GM12878 (cell line): ENCODE measurements around the gene TMEM255B. TPM values are rescaled to one million over a fixed set of nuclear protein-coding genes. Genes with fewer than 3 reads are reported as not detected.

Source experiments
- ATAC-seq: fragments of 200-7000 bp; cut with Tn5 transposase; 3 replicates; pipeline ENCODE4 v1.9.1; 2020; ENCODE audit warnings: mild to moderate bottlenecking, moderate library complexity
- BruUV-seq: library from RNA; stranded (reverse); fragments of 400-500 nt; replicated peaks from 2 replicates; lab custom pipeline; 2021; lab: Mats Ljungman, UMichigan
- CTCF ChIA-PET: fragments of 300-600 bp; sonication (Branson Sonifier 250); formaldehyde crosslinking; extraction: SDS; loops from one replicate; lab custom pipeline; 2021; ENCODE audit warnings: inconsistent platforms; lab: Yijun Ruan, JAX
- POLR2A ChIA-PET: fragments of 350-600 bp; formaldehyde crosslinking; extraction: SDS; loops from one replicate; lab custom pipeline; 2021; ENCODE audit warnings: inconsistent platforms; lab: Charles Lee
- RAD21 ChIA-PET: fragments of 300-600 bp; sonication (Branson Sonifier 250); formaldehyde crosslinking; loops from one replicate; lab custom pipeline; 2023; ENCODE audit warnings: antibody characterized with exemption; ENCODE audit not compliant: unreplicated experiment; lab: Charles Lee
- SMC1A ChIA-PET: fragments of 300-600 bp; sonication (Branson Sonifier 250); formaldehyde crosslinking; loops from one replicate; lab custom pipeline; 2023; ENCODE audit not compliant: unreplicated experiment, uncharacterized antibody; lab: Charles Lee
- DNase-seq: peaks from one replicate; pipeline ENCODE4 v3.0.0-alpha.2; 2011; ENCODE audit warnings: low read depth, low spot score
- FAIRE-seq: peaks from 3 replicates; lab custom pipeline; 2011; peaks lifted over from hg19 to GRCh38; lab: Jason Lieb, UNC
- H2AFZ ChIP-seq: 2 replicates; pipeline ENCODE4 v1.6.0; 2011; ENCODE audit warnings: low read depth, low read length, control low read depth; ENCODE audit not compliant: control insufficient read depth
- H3K27ac ChIP-seq: 2 replicates; pipeline ENCODE4 v1.5.1; 2011; ENCODE audit warnings: control low read depth; ENCODE audit not compliant: control insufficient read depth, insufficient read depth
- H3K27me3 ChIP-seq, 2 experiments: replicated peaks in 1 of 2; 2 replicates each; pipeline versions ENCODE4 v1.6.0 to v1.6.1; 2011; ENCODE audit warnings: low read length in 1 of 2; ENCODE audit not compliant: control insufficient read depth in 2 of 2, insufficient read depth in 2 of 2
- H3K36me3 ChIP-seq, 2 experiments: 2 replicates each; pipeline ENCODE4 v1.5.1; 2011; ENCODE audit warnings: low read length in 1 of 2; ENCODE audit not compliant: control insufficient read depth in 2 of 2, insufficient read depth in 2 of 2
- H3K4me1 ChIP-seq: 2 replicates; pipeline ENCODE4 v1.6.1; 2011; ENCODE audit warnings: mild to moderate bottlenecking, low read length, moderate library complexity, mixed read lengths; ENCODE audit not compliant: control insufficient read depth, insufficient read depth
- H3K4me2 ChIP-seq: 2 replicates; pipeline ENCODE4 v1.6.0; 2011; ENCODE audit warnings: control low read depth; ENCODE audit not compliant: control insufficient read depth, insufficient read depth
- H3K4me3 ChIP-seq: fragments of 200-600 bp; sonication (generic); 2 replicates; pipeline ENCODE4 v1.5.1; 2016
- H3K79me2 ChIP-seq: 2 replicates; pipeline ENCODE4 v1.6.0; 2011; ENCODE audit warnings: low read length; ENCODE audit not compliant: control insufficient read depth, insufficient read depth
- H3K9ac ChIP-seq: 2 replicates; pipeline ENCODE4 v1.8.0; 2011; ENCODE audit warnings: low read length, control low read depth, mixed read lengths; ENCODE audit not compliant: control insufficient read depth, insufficient read depth
- H3K9me3 ChIP-seq: replicated peaks from 3 replicates; pipeline ENCODE4 v1.5.1; 2011; ENCODE audit warnings: mild to moderate bottlenecking, low read length; ENCODE audit not compliant: control insufficient read depth, insufficient read depth
- H4K20me1 ChIP-seq: 2 replicates; pipeline ENCODE4 v1.6.0; 2011; ENCODE audit not compliant: control insufficient read depth, insufficient read depth
- DPF2 ChIP-seq: fragments of 450-650 bp; IDR thresholded peaks from 2 replicates; pipeline ENCODE4 v1.6.1; 2017; ENCODE audit warnings: mild to moderate bottlenecking
- MEF2A ChIP-seq: IDR thresholded peaks from 2 replicates; pipeline ENCODE4 v1.6.1; 2011; ENCODE audit warnings: low read depth, mild to moderate bottlenecking, low read length, moderate library complexity; ENCODE audit not compliant: insufficient read depth
- NBN ChIP-seq: fragments of 450-650 bp; IDR thresholded peaks from 2 replicates; pipeline ENCODE4 v1.6.1; 2016
- NR2C2 ChIP-seq: IDR thresholded peaks from 2 replicates; pipeline ENCODE4 v1.6.1; 2011; ENCODE audit warnings: borderline replicate concordance, low read depth; ENCODE audit not compliant: control insufficient read depth, insufficient read length
- PML ChIP-seq: IDR thresholded peaks from 2 replicates; pipeline ENCODE4 v1.6.1; 2012; ENCODE audit warnings: low read length, inconsistent platforms
- RAD21 ChIP-seq: IDR thresholded peaks from 2 replicates; pipeline ENCODE4 v1.6.1; 2011; ENCODE audit warnings: mild to moderate bottlenecking, low read depth, low read length, moderate library complexity; ENCODE audit not compliant: insufficient read depth
- RBBP5 ChIP-seq: fragments of 200-600 bp; sonication (generic); conservative IDR thresholded peaks from 2 replicates; pipeline ENCODE4 v1.6.1; 2016
- SIX5 ChIP-seq: IDR thresholded peaks from 2 replicates; pipeline ENCODE4 v1.6.1; 2011; ENCODE audit warnings: mild to moderate bottlenecking, low read depth, low read length, moderate library complexity; ENCODE audit not compliant: severe bottlenecking
- SUPT20H ChIP-seq: IDR thresholded peaks from 2 replicates; pipeline ENCODE4 v1.6.1; 2011; ENCODE audit warnings: low read depth, mild to moderate bottlenecking, low read length, moderate library complexity, borderline replicate concordance; ENCODE audit not compliant: control insufficient read depth
- TCF7 ChIP-seq: IDR thresholded peaks from 2 replicates; pipeline ENCODE4 v1.6.1; 2014; ENCODE audit warnings: antibody characterized with exemption, borderline replicate concordance
- ZNF24 ChIP-seq: fragments of 450-650 bp; IDR thresholded peaks from 2 replicates; pipeline ENCODE4 v1.6.1; 2017; ENCODE audit warnings: antibody characterized with exemption, mild to moderate bottlenecking
- ZNF384 ChIP-seq: IDR thresholded peaks from 2 replicates; pipeline ENCODE4 v1.6.1; 2012; ENCODE audit warnings: low read depth, mild to moderate bottlenecking, low read length, improper control_type of control experiment, borderline replicate concordance
- WGBS: methylation state at CpG from one replicate; pipeline ENCODE4 v1.1.6; 2016; ENCODE audit warnings: low lambda C conversion rate; ENCODE audit not compliant: insufficient replicate concordance, insufficient coverage; ENCODE audit errors: missing lambda C conversion rate; 5-methylcytosine and 5-hydroxymethylcytosine counted together
- in situ Hi-C: fragments of 300-500 bp; cut with MboI; formaldehyde crosslinking; loops from 9 replicates; pipeline ENCODE4 v1.14.3; 2018; ENCODE audit warnings: mixed read lengths
- intact Hi-C: fragments of 100-400 bp; cut with micrococcal nuclease; formaldehyde crosslinking; loops from one replicate; pipeline ENCODE4 v1.14.2; 2022; ENCODE audit not compliant: unreplicated experiment
- polyA plus RNA-seq, 11 experiments: library from polyadenylated mRNA; depleted of rRNA in 4 of 11; unstranded in 6 of 11; stranded (reverse) in 5 of 11; fragments of >200 nt; fragmentation: Nextera tagmentation in 4 of 11; fragmentation: Illumina TruSeq in 1 of 11; extraction: Ambion mirVana in 4 of 11; extraction: Trizol in 1 of 11; gene quantifications; 1 replicate in 1 of 11; 2 replicates in 10 of 11; pipeline versions ENCODE4 v1.2.1 to v1.2.3, GENCODE V29; 2011 to 2016; ENCODE audit warnings: inconsistent platforms in 2 of 11, missing spikeins in 2 of 11, low read depth in 1 of 11
- total RNA-seq, 4 experiments: library from RNA; depleted of rRNA in 3 of 4; stranded (reverse); fragments of >200 nt in 3 of 4; fragmentation: Illumina TruSeq in 1 of 4; extraction: Trizol in 1 of 4; gene quantifications; 2 replicates each; pipeline versions ENCODE4 v1.2.1 to v1.2.3, GENCODE V29; 2013 to 2021
- TF ChIP-seq, protein P1 (sequence below): fragments of 450-650 bp; formaldehyde crosslinking; IDR thresholded peaks from 2 replicates; pipeline ENCODE4 v1.4.0; 2022; ENCODE audit warnings: mild to moderate bottlenecking, moderate library complexity

Gene TMEM255B
- total and polyA plus RNA-seq, 10 of the 15 experiments (the other 5 are each of a cell fraction or from before 2014, with no cell fraction given), result 0.04 to 0.62 (median 0.13) TPM; not detected in 3

DNA sequence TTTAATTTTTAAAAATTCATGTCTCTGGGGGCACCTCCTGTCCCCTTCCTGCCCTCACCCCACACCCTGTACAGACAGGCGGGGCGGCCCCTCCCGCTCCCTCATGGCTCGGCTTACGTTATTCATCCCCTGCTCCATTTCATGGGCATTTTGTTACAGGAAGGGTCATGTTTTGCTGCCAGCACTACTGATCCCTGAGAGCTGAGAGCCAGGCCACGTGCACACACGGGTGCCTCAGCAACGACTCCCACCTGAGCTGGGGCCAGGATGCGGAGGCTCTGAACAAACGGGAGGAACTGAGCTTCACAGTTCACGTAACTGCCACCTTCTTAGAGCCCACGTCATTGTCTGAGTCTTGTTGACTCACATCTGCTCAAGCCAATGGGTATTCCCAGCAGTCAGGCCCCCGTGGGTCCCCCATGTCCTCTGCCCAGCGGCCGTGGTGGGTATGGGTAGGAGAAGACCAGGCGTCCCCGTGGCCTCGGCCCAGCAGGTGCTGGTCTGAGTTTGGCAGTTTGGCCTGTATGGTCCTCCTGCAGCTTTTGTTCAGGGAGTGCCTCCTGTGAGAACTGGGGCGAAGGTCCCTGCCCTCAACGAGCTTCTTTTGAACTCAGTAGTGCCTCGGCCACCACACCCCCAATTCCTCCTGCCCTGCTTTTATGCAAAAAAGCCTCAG lies 16.4 kb upstream of the TMEM255B start:
- POLR2A ChIA-PET, result no interaction called here
- WGBS, result 19% methylated on average over 21 of the region's 21 CpGs
- FAIRE-seq, result no peak

DNA sequence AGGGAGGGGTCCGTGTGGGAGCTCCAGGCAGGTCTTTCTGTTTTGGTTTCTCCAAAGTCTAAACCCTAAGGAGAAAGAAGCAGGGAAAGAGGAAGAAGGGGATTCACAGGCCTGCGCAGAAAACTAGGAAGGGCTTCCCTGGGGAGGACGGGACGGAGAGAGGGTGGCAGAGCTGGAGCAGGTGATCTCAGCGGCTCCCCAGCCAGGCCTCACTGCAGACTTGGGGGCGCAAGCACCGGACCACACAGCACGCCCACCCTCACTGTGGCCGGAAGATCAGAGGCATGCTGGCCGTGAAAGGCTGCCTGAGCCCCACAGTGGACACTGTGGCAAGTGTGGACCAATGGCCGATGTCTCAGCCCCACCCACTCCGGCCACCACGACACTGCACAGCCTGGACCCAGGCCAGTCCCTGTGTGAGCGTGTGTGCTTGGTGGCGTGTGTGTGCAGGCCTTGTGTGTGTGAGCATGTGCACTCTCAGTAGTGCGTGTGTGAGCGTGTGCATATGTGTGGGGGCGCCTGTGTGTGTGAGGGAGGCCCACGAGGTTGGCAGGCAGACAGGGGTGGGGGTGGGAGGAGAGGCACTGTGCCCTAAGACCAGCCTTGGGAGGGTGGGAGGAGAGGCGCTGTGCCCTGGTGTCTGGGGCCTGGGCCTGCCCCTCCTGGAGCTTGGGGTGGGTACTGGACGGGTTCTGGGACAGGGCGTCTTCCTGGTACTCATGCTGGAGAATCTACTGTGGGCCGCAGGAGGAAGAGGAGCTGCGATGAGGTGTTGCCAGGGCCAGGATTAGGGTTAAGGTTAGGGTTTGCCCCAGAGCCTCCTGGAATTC lies 15.4 kb upstream of the TMEM255B start:
- no peak overlapping the region for H3K4me3 ChIP-seq
- no peak overlapping the region for H3K27ac ChIP-seq
- CTCF ChIA-PET, result no interaction called here
- POLR2A ChIA-PET, result no interaction called here
- BruUV-seq, result no TSS peak
- WGBS, result 47% methylated on average over 24 of the region's 24 CpGs
- intact Hi-C loops, result no loop called here
- no peak overlapping the region for H3K9ac ChIP-seq
- no peaks in the 10 kb centered on the region for H3K36me3 ChIP-seq
- H3K27me3 ChIP-seq, result no peaks in the 10 kb centered on the region; a peak in 1 of 4 replicates
- FAIRE-seq (no peak), DNase-seq (no peak), ATAC-seq (no peak)
- no peaks in the 10 kb centered on the region for H3K4me1 ChIP-seq
- no peaks in the 10 kb centered on the region for H4K20me1 ChIP-seq
- SMC1A ChIA-PET, result no interaction called here
- no peaks in the 10 kb centered on the region for H3K79me2 ChIP-seq
- H3K9me3 ChIP-seq, result no peaks in the 10 kb centered on the region
- in situ Hi-C loops, result no loop called here
- no peak overlapping the region for H3K4me2 ChIP-seq
- RAD21 ChIA-PET, result no interaction called here
- no peak overlapping the region for H2AFZ ChIP-seq
- TF ChIP-seq, protein P1, sequence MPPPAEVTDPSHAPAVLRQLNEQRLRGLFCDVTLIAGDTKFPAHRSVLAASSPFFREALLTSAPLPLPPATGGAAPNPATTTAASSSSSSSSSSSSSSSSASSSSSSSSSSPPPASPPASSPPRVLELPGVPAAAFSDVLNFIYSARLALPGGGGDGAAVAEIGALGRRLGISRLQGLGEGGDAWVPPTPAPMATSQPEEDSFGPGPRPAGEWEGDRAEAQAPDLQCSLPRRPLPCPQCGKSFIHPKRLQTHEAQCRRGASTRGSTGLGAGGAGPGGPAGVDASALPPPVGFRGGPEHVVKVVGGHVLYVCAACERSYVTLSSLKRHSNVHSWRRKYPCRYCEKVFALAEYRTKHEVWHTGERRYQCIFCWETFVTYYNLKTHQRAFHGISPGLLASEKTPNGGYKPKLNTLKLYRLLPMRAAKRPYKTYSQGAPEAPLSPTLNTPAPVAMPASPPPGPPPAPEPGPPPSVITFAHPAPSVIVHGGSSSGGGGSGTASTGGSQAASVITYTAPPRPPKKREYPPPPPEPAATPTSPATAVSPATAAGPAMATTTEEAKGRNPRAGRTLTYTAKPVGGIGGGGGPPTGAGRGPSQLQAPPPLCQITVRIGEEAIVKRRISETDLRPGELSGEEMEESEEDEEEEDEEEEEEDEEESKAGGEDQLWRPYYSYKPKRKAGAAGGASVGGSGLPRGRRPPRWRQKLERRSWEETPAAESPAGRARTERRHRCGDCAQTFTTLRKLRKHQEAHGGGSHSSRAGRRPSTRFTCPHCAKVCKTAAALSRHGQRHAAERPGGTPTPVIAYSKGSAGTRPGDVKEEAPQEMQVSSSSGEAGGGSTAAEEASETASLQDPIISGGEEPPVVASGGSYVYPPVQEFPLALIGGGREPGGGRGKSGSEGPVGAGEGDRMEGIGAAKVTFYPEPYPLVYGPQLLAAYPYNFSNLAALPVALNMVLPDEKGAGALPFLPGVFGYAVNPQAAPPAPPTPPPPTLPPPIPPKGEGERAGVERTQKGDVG, result no peak
- TF ChIP-seq RBBP5 (no peak), RAD21 (no peak), DPF2 (no peak)

More for the DNA sequence above, 16.4 kb upstream of the TMEM255B start:
- ChIA-PET SMC1A (no interaction called here), RAD21 (no interaction called here), CTCF (interaction anchor here (0.6 kb wide), 1 partner anchor 871 kb away, joined by 3 read pairs; no protein-coding TSS in a partner anchor)
- in situ Hi-C loops, result no loop called here
- H3K4me3 ChIP-seq, result no peak overlapping the region
- H3K4me2 ChIP-seq, result no peak overlapping the region
- no peak overlapping the region for H3K9ac ChIP-seq
- H4K20me1 ChIP-seq, result no peaks in the 10 kb centered on the region
- TF ChIP-seq TCF7 (no peak), NR2C2 (no peak), ZNF384 (no peak), MEF2A (no peak), ZNF24 (no peak), PML (no peak), SIX5 (no peak), SUPT20H (no peak), NBN (no peak)
- H3K79me2 ChIP-seq, result no peaks in the 10 kb centered on the region
- intact Hi-C loops, result no loop called here
- no peaks in the 10 kb centered on the region for H3K36me3 ChIP-seq
- H3K27me3 ChIP-seq, result no peaks in the 10 kb centered on the region; a peak in 1 of 4 replicates
- H3K9me3 ChIP-seq, result no peaks in the 10 kb centered on the region
- no peak overlapping the region for H3K27ac ChIP-seq
- no peaks in the 10 kb centered on the region for H3K4me1 ChIP-seq
- DNase-seq, result no peak
- BruUV-seq, result no TSS peak
- ATAC-seq, result no peak
- H2AFZ ChIP-seq, result no peak overlapping the region
